ENCODE measurements around the gene PRXL2A. TPM values are rescaled to one million over a fixed set of nuclear protein-coding genes. Genes with fewer than 3 reads are reported as not detected.

Gene PRXL2A
- total RNA-seq, 4 donors from 2014 or later: 68.0 to 185 (median 103) TPM

- H3K27ac ChIP-seq: no peak overlapping the region
- intact Hi-C loops (cut with DNase I): no loop called here
- H3K36me3 ChIP-seq: no peaks in the 10 kb centered on the region
- TF ChIP-seq CTCF (IDR thresholded peaks at IDR 0.05) (no peak), POLR2A (IDR thresholded peaks at IDR 0.05) (no peak)
- 56 to 67% methylated on average over 6 of the region's 6 CpGs for WGBS, 2 donors
- DNase-seq: no peak
- peaks cover 5 to 41% (median 18%) of the 10 kb centered on the region in 3 donors for H3K4me1 ChIP-seq
- H3K27me3 ChIP-seq: no peaks in the 10 kb centered on the region
- no peak overlapping the region for H3K4me3 ChIP-seq
- H3K9me3 ChIP-seq: no peaks in the 10 kb centered on the region
These were observed 16.1 kb upstream of the PRXL2A start for GRCh38 chr10:80392250-80392649.

GRCh38 chr10:80394358-80394916, 13.9 kb upstream of the PRXL2A start:
- Histone ChIP-seq H3K36me3 (no peaks in the 10 kb centered on the region), H3K27me3 (no peaks in the 10 kb centered on the region), H3K9me3 (no peaks in the 10 kb centered on the region), H3K4me1 (peaks cover 0 to 31% (median 12%) of the 10 kb centered on the region in 3 donors), H3K4me3 (no peak overlapping the region), H3K27ac (peak overlapping the region in 2 of 4 donors; percentile 44 to 70)
- no peak for TF ChIP-seq CTCF (IDR thresholded peaks at IDR 0.05)
- no peak for TF ChIP-seq POLR2A (IDR thresholded peaks at IDR 0.05)
- intact Hi-C loops (cut with DNase I): no loop called here
- DNase-seq: no peak
- WGBS, 2 donors: 44 to 73% methylated on average over 1 to 2 of the region's 2 CpGs

- Histone ChIP-seq H3K27me3 (no peaks in the 10 kb centered on the region), H3K27ac (no peak overlapping the region), H3K9me3 (no peaks in the 10 kb centered on the region), H3K36me3 (no peaks in the 10 kb centered on the region), H3K4me3 (no peak overlapping the region), H3K4me1 (peaks cover 0 to 49% (median 14%) of the 10 kb centered on the region in 3 donors)
- WGBS, 2 donors: 86 to 88% methylated on average over 2 of the region's 2 CpGs
- TF ChIP-seq CTCF (IDR thresholded peaks at IDR 0.05) (no peak), POLR2A (IDR thresholded peaks at IDR 0.05) (no peak)
- no peak for DNase-seq
- intact Hi-C loops (cut with DNase I): no loop called here
These were observed 11.3 kb upstream of the PRXL2A start for GRCh38 chr10:80397014-80397413.

- H3K4me1 ChIP-seq: peaks cover 0 to 26% (median 3%) of the 10 kb centered on the region in 3 donors
- intact Hi-C loops (cut with DNase I): no loop called here
- TF ChIP-seq POLR2A (IDR thresholded peaks at IDR 0.05) (no peak), CTCF (IDR thresholded peaks at IDR 0.05) (no peak)
- no peak for DNase-seq
- H3K27me3 ChIP-seq: no peaks in the 10 kb centered on the region
- no peaks in the 10 kb centered on the region for H3K36me3 ChIP-seq
- H3K4me3 ChIP-seq: no peak overlapping the region
- no peaks in the 10 kb centered on the region for H3K9me3 ChIP-seq
- WGBS, 2 donors: 66 to 67% methylated on average over 8 of the region's 8 CpGs
- no peak overlapping the region for H3K27ac ChIP-seq
These were observed 8.1 kb upstream of the PRXL2A start for GRCh38 chr10:80400136-80400804.

- no peaks in the 10 kb centered on the region for H3K36me3 ChIP-seq
- no peak for TF ChIP-seq CTCF (IDR thresholded peaks at IDR 0.05)
- no peak for TF ChIP-seq POLR2A (IDR thresholded peaks at IDR 0.05)
- peaks cover 17 to 55% (median 20%) of the 10 kb centered on the region in 3 donors for H3K4me1 ChIP-seq
- intact Hi-C loops (cut with DNase I): no loop called here
- no peak for DNase-seq
- no peaks in the 10 kb centered on the region for H3K27me3 ChIP-seq
- no peak overlapping the region for H3K27ac ChIP-seq
- H3K9me3 ChIP-seq: no peaks in the 10 kb centered on the region
- WGBS, 2 donors: 15 to 50% methylated on average over 1 of the region's 1 CpG
- no peak overlapping the region for H3K4me3 ChIP-seq
These were observed 3.3 kb upstream of the PRXL2A start for GRCh38 chr10:80405035-80405434.

Measured in esophagus squamous epithelium (tissue), 5 donors.